Uterus (tissue), 2 donors: ENCODE results near the gene CD1E.

Experiments used
- CTCF ChIP-seq, 4 experiments: fragments of 200-600 bp in 2 of 4; fragments of 450-650 bp in 2 of 4; sonication (generic) in 2 of 4; IDR thresholded peaks; one replicate each; pipeline ENCODE4 v1.5.1; 2016 to 2019; ENCODE audit warnings: antibody characterized with exemption in 4 of 4, mild to moderate bottlenecking in 2 of 4, moderate library complexity in 1 of 4
- POLR2A ChIP-seq, 2 donors: fragments of 450-650 bp; IDR thresholded peaks; one replicate each; pipeline ENCODE4 v1.6.1; 2016; ENCODE audit warnings: antibody characterized with exemption in 2 of 2, mild to moderate bottlenecking in 1 of 2, moderate library complexity in 1 of 2

GRCh38 chr1:158362941-158363340 lies 9.2 kb downstream of the CD1E start:
- TF ChIP-seq POLR2A (IDR thresholded peaks at IDR 0.05), result no peak
- no peak for TF ChIP-seq CTCF (IDR thresholded peaks at IDR 0.05)
